HG02943 (cell line): Measurements from ENCODE around the gene RSPH4A.
A peak's percentile ranks its signal among the peaks of the same experiment; 100 is the strongest.
"Not testable (repeated sequence)": the region's sequence is repeated elsewhere in the genome, so short reads cannot be mapped to it uniquely, and the experiment has no call there.

Source experiments
- ATAC-seq: cut with Tn5 transposase; IDR thresholded peaks from one replicate; pipeline ENCODE4 v1.9.1; 2021; ENCODE audit warnings: mild to moderate bottlenecking, low read depth, moderate library complexity; ENCODE audit not compliant: unreplicated experiment

RSPH4A gene

GRCh38 chr6:116624036-116624805 is 7.9 kb downstream of the RSPH4A start:
- ATAC-seq = no peak

GRCh38 chr6:116625872-116626271 is 9.6 kb downstream of the RSPH4A start:
- no peak for ATAC-seq

- ATAC-seq = no peak
These were observed 13.3 kb downstream of the RSPH4A start for GRCh38 chr6:116629563-116629981.

- ATAC-seq = peak; percentile 81
These were observed 15.2 kb downstream of the RSPH4A start for GRCh38 chr6:116631379-116631990.

- ATAC-seq = no peak
These were observed 17.4 kb downstream of the RSPH4A start for GRCh38 chr6:116633685-116634084.

GRCh38 chr6:116648156-116648555 is 31.9 kb downstream of the RSPH4A start:
- ATAC-seq = no peak

- ATAC-seq = no peak
These were observed 32.9 kb downstream of the RSPH4A start for GRCh38 chr6:116649129-116649528.

- ATAC-seq = no peak
These were observed 35.6 kb downstream of the RSPH4A start for GRCh38 chr6:116651916-116652315.

- no peak for ATAC-seq
These were observed 45.3 kb downstream of the RSPH4A start for GRCh38 chr6:116661594-116661993.

- ATAC-seq = no peak
These were observed 45.9 kb downstream of the RSPH4A start for GRCh38 chr6:116662202-116662601.

- ATAC-seq = no peak
These were observed 47.0 kb downstream of the RSPH4A start for GRCh38 chr6:116663308-116663707.

- not testable (repeated sequence) for ATAC-seq
These were observed 47.9 kb downstream of the RSPH4A start for GRCh38 chr6:116664169-116664568.

- ATAC-seq = no peak
These were observed 49.2 kb downstream of the RSPH4A start for GRCh38 chr6:116665464-116665863.

- no peak for ATAC-seq
These were observed 50.6 kb downstream of the RSPH4A start for GRCh38 chr6:116666869-116667268.

GRCh38 chr6:116667623-116668022 is 51.3 kb downstream of the RSPH4A start:
- no peak for ATAC-seq

GRCh38 chr6:116672306-116672705 is 56.0 kb downstream of the RSPH4A start:
- no peak for ATAC-seq

- no peak for ATAC-seq
These were observed 59.7 kb downstream of the RSPH4A start for GRCh38 chr6:116676021-116676420.

- ATAC-seq = peak; percentile 96
These were observed 64.8 kb downstream of the RSPH4A start, which contains the start of gene KPNA5 for GRCh38 chr6:116680880-116681672. Gene KPNA5, plus strand, starts transcription at chr6:116681211. Its CDS starts 124 bp downstream, at chr6:116681335.

- ATAC-seq = no peak
These were observed 66.0 kb downstream of the RSPH4A start for GRCh38 chr6:116682334-116682712.
